Upper lobe of left lung (tissue), 4 donors: ENCODE measurements around the gene LMO1.

Source experiments
- CTCF ChIP-seq, 6 experiments: fragments of 450-650 bp in 4 of 6; fragments of 200-600 bp in 2 of 6; sonication (generic) in 2 of 6; IDR thresholded peaks; one replicate each; pipeline ENCODE4 v1.5.1; 2016 to 2019; ENCODE audit warnings: antibody characterized with exemption in 6 of 6
- EP300 ChIP-seq, 4 donors: sonication (generic); formaldehyde crosslinking; IDR thresholded peaks; one replicate each; pipeline ENCODE4 v1.5.1; 2017; ENCODE audit warnings: antibody characterized with exemption in 4 of 4, control low read depth in 2 of 4
- POLR2AphosphoS5 ChIP-seq, 2 donors: sonication (generic); formaldehyde crosslinking; IDR thresholded peaks; one replicate each; pipeline ENCODE4 v1.5.1; 2017; ENCODE audit warnings: antibody characterized with exemption in 2 of 2

DNA sequence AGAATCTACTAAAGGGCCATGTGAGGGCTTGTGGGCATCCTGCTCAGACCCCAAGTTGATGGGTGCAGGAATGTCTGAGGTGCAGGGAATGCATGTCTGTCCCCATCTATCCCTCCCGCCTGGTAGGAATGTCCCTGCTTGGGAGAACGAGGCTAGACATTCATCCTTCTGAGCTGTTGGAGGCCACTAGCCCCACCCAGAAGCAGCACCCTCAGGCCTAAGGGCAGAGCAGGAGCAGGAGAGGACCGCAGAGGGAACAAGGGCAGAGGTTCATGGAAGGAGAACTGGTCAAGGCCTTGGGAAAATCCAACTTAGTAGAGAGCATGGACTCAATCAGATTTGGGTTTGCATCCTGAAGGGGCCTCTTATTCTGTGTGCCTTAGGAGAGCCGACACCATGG is 22.1 kb upstream of the LMO1 start:
- no peak for TF ChIP-seq EP300 (IDR thresholded peaks at IDR 0.05)
- TF ChIP-seq CTCF (IDR thresholded peaks at IDR 0.05), result no peak
- TF ChIP-seq POLR2AphosphoS5 (IDR thresholded peaks at IDR 0.05), result no peak
